ENCODE measurements around the gene LDLRAD4.

The LDLRAD4 gene

DNA sequence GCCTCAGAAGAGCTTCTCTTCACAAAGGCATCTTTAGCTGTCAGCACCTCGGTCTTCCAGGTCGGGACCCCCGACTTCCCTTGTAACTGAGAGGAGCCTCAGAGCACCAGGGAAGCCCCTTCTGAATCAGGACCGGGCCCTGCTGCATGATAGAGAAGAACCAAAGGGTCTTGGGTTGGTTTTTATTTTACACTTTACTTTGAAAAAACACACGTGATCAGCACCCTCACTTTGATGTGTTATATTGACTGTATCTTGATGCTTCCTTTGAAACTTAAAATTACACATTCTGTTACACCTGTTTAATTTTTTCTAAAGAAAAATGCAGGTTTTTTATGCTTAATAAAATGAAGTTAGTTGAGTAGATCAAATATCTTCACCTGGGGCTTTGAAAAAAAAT is 305.5 kb downstream of the LDLRAD4 start:
- H3K23ac ChIP-seq (ENCODE audit: low read depth, low read length, poor library complexity): no peak overlapping the region
- no peak overlapping the region for H2AFZ ChIP-seq (ENCODE audit: low read length)
- no peak overlapping the region for H2BK15ac ChIP-seq (ENCODE audit: low read length)
- no peak overlapping the region for H2BK5ac ChIP-seq (ENCODE audit: low read length)
- no peaks in the 10 kb centered on the region for H3K79me1 ChIP-seq (ENCODE audit: low read depth, low read length)
- no peak overlapping the region for H4K91ac ChIP-seq (ENCODE audit: low read depth, low read length, poor library complexity)
- H3K4me2 ChIP-seq (ENCODE audit: insufficient read depth, low read length, poor library complexity, severe bottlenecking): no peak overlapping the region
- H3K36me3 ChIP-seq (replicated peaks in 1 of 2; ENCODE audit: control insufficient read depth in 2 of 2, insufficient read depth in 2 of 2, low read length in 2 of 2): no peaks in the 10 kb centered on the region
- H3K9ac ChIP-seq (ENCODE audit: low read depth, low read length, poor library complexity): no peak overlapping the region
- no peak overlapping the region for H3K27ac ChIP-seq (replicated peaks; ENCODE audit: low read length)
- no peak for DNase-seq (ENCODE audit: low spot score)
- peak overlapping the region; percentile 29 for H2AK5ac ChIP-seq (ENCODE audit: low read depth, low read length)
- no peaks in the 10 kb centered on the region for H3K9me3 ChIP-seq (replicated peaks in 1 of 2; ENCODE audit: control insufficient read depth in 2 of 2, insufficient read depth in 1 of 2, low read depth in 1 of 2, low read length in 2 of 2)
- H3K4me1 ChIP-seq (ENCODE audit: control insufficient read depth in 2 of 2, insufficient read depth in 1 of 2, low read depth in 1 of 2, low read length in 2 of 2): no peaks in the 10 kb centered on the region
- no peak overlapping the region for H3K4ac ChIP-seq (ENCODE audit: low read length)
- H2BK120ac ChIP-seq (ENCODE audit: low read depth, low read length): no peak overlapping the region
- H3K18ac ChIP-seq (ENCODE audit: low read length): no peak overlapping the region
- no peak overlapping the region for H2BK12ac ChIP-seq (ENCODE audit: low read length)
- H3K27me3 ChIP-seq (ENCODE audit: control insufficient read depth in 3 of 3, insufficient read depth in 3 of 3, low read depth in 1 of 3, low read length in 3 of 3): no peaks in the 10 kb centered on the region
- no peak overlapping the region for H3K4me3 ChIP-seq (ENCODE audit: low read length in 2 of 2)
- no CpG with 5 or more reads among the region's 5 CpGs for WGBS, 2 donors (ENCODE audit: extremely low coverage in 2 of 2, insufficient read length in 2 of 2, insufficient replicate concordance in 1 of 2)
- H4K8ac ChIP-seq (ENCODE audit: low read depth, low read length): no peak overlapping the region
- H3K14ac ChIP-seq (ENCODE audit: low read length): no peak overlapping the region

DNA sequence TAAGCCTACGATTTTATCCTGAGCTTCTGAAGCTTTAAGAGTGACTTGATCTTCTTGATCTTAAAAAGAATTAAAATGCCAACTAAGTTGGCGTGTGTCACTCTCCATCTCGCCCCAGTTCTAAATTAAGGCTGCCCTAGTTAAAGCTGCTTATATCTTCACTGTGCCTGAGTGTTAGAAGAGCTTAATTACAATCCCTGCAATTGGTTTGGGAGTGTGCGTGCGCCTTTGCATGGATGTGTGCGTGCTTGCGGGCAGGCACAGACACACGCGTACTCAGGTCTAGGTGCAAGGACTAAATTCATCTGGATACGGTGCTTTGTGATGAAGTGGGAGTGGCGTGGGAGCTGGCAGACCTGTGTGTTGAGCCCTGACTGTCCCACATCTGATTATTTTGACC is 306.3 kb downstream of the LDLRAD4 start:
- Histone ChIP-seq H3K4me2 (ENCODE audit: insufficient read depth, low read length, poor library complexity, severe bottlenecking) (no peak overlapping the region), H3K18ac (ENCODE audit: low read length) (no peak overlapping the region), H3K27me3 (ENCODE audit: control insufficient read depth in 3 of 3, insufficient read depth in 3 of 3, low read depth in 1 of 3, low read length in 3 of 3) (no peaks in the 10 kb centered on the region), H3K79me1 (ENCODE audit: low read depth, low read length) (no peaks in the 10 kb centered on the region), H3K23ac (ENCODE audit: low read depth, low read length, poor library complexity) (no peak overlapping the region), H2BK15ac (ENCODE audit: low read length) (no peak overlapping the region), H3K27ac (replicated peaks; ENCODE audit: low read length) (no peak overlapping the region), H2BK120ac (ENCODE audit: low read depth, low read length) (no peak overlapping the region), H3K9ac (ENCODE audit: low read depth, low read length, poor library complexity) (no peak overlapping the region), H3K4me3 (ENCODE audit: low read length in 2 of 2) (no peak overlapping the region), H4K91ac (ENCODE audit: low read depth, low read length, poor library complexity) (no peak overlapping the region), H2AK5ac (ENCODE audit: low read depth, low read length) (no peak overlapping the region), H2BK5ac (ENCODE audit: low read length) (no peak overlapping the region), H3K36me3 (replicated peaks in 1 of 2; ENCODE audit: control insufficient read depth in 2 of 2, insufficient read depth in 2 of 2, low read length in 2 of 2) (no peaks in the 10 kb centered on the region), H4K8ac (ENCODE audit: low read depth, low read length) (no peak overlapping the region), H2BK12ac (ENCODE audit: low read length) (no peak overlapping the region), H3K4ac (ENCODE audit: low read length) (no peak overlapping the region), H2AFZ (ENCODE audit: low read length) (no peak overlapping the region), H3K9me3 (replicated peaks in 1 of 2; ENCODE audit: control insufficient read depth in 2 of 2, insufficient read depth in 1 of 2, low read depth in 1 of 2, low read length in 2 of 2) (no peaks in the 10 kb centered on the region), H3K4me1 (ENCODE audit: control insufficient read depth in 2 of 2, insufficient read depth in 1 of 2, low read depth in 1 of 2, low read length in 2 of 2) (no peaks in the 10 kb centered on the region), H3K14ac (ENCODE audit: low read length) (no peak overlapping the region)
- no CpG with 5 or more reads among the region's 11 CpGs for WGBS, 2 donors (ENCODE audit: extremely low coverage in 2 of 2, insufficient read length in 2 of 2, insufficient replicate concordance in 1 of 2)
- no peak for DNase-seq (ENCODE audit: low spot score)

GRCh38 chr18:13525381-13526029 is 306.9 kb downstream of the LDLRAD4 start:
- H3K14ac ChIP-seq (ENCODE audit: low read length): no peak overlapping the region
- H2BK12ac ChIP-seq (ENCODE audit: low read length): no peak overlapping the region
- H3K79me1 ChIP-seq (ENCODE audit: low read depth, low read length): no peaks in the 10 kb centered on the region
- no peak overlapping the region for H2AK5ac ChIP-seq (ENCODE audit: low read depth, low read length)
- no peaks in the 10 kb centered on the region for H3K27me3 ChIP-seq (ENCODE audit: control insufficient read depth in 3 of 3, insufficient read depth in 3 of 3, low read depth in 1 of 3, low read length in 3 of 3)
- no peak overlapping the region for H3K27ac ChIP-seq (replicated peaks; ENCODE audit: low read length)
- no peak overlapping the region for H3K18ac ChIP-seq (ENCODE audit: low read length)
- H3K4ac ChIP-seq (ENCODE audit: low read length): no peak overlapping the region
- no peak overlapping the region for H4K91ac ChIP-seq (ENCODE audit: low read depth, low read length, poor library complexity)
- H2BK120ac ChIP-seq (ENCODE audit: low read depth, low read length): no peak overlapping the region
- no peak overlapping the region for H3K23ac ChIP-seq (ENCODE audit: low read depth, low read length, poor library complexity)
- no peaks in the 10 kb centered on the region for H3K4me1 ChIP-seq (ENCODE audit: control insufficient read depth in 2 of 2, insufficient read depth in 1 of 2, low read depth in 1 of 2, low read length in 2 of 2)
- H3K36me3 ChIP-seq (replicated peaks in 1 of 2; ENCODE audit: control insufficient read depth in 2 of 2, insufficient read depth in 2 of 2, low read length in 2 of 2): no peaks in the 10 kb centered on the region
- H3K9ac ChIP-seq (ENCODE audit: low read depth, low read length, poor library complexity): no peak overlapping the region
- no peak overlapping the region for H3K4me2 ChIP-seq (ENCODE audit: insufficient read depth, low read length, poor library complexity, severe bottlenecking)
- H2BK5ac ChIP-seq (ENCODE audit: low read length): no peak overlapping the region
- WGBS, 2 donors (ENCODE audit: extremely low coverage in 2 of 2, insufficient read length in 2 of 2, insufficient replicate concordance in 1 of 2): no CpG with 5 or more reads among the region's 14 CpGs
- H4K8ac ChIP-seq (ENCODE audit: low read depth, low read length): no peak overlapping the region
- DNase-seq (ENCODE audit: low spot score): no peak
- H3K9me3 ChIP-seq (replicated peaks in 1 of 2; ENCODE audit: control insufficient read depth in 2 of 2, insufficient read depth in 1 of 2, low read depth in 1 of 2, low read length in 2 of 2): no peaks in the 10 kb centered on the region
- H2BK15ac ChIP-seq (ENCODE audit: low read length): no peak overlapping the region
- peak overlapping the region in 1 of 2 donors; percentile 9 for H3K4me3 ChIP-seq (ENCODE audit: low read length in 2 of 2)
- no peak overlapping the region for H2AFZ ChIP-seq (ENCODE audit: low read length)

DNA sequence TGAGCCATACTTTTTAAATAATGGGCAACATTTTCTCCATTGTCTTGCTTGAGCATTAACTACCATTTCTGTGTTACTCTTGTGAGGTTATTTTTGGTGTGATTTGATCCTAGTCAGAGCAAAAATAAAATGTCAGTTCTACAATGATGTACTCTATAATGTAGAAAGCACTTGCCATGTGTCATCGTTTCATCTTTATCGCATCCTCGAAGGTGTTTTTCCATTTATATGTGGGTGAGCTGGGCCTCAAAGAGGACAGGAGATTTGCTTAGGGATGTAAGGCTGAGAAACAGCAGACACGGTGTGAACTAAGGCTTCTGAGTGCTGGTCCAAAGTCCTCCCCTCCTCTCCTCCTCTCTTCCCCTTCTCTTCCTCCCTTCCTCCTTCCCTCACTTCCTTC is 308.0 kb downstream of the LDLRAD4 start:
- Histone ChIP-seq H3K79me1 (ENCODE audit: low read depth, low read length) (no peaks in the 10 kb centered on the region), H3K4ac (ENCODE audit: low read length) (no peak overlapping the region), H3K4me1 (ENCODE audit: control insufficient read depth in 2 of 2, insufficient read depth in 1 of 2, low read depth in 1 of 2, low read length in 2 of 2) (no peaks in the 10 kb centered on the region), H3K9ac (ENCODE audit: low read depth, low read length, poor library complexity) (no peak overlapping the region), H3K23ac (ENCODE audit: low read depth, low read length, poor library complexity) (no peak overlapping the region), H3K4me2 (ENCODE audit: insufficient read depth, low read length, poor library complexity, severe bottlenecking) (no peak overlapping the region), H3K9me3 (replicated peaks in 1 of 2; ENCODE audit: control insufficient read depth in 2 of 2, insufficient read depth in 1 of 2, low read depth in 1 of 2, low read length in 2 of 2) (no peaks in the 10 kb centered on the region), H3K4me3 (ENCODE audit: low read length in 2 of 2) (no peak overlapping the region), H4K8ac (ENCODE audit: low read depth, low read length) (no peak overlapping the region), H3K18ac (ENCODE audit: low read length) (no peak overlapping the region), H2BK12ac (ENCODE audit: low read length) (no peak overlapping the region), H3K36me3 (replicated peaks in 1 of 2; ENCODE audit: control insufficient read depth in 2 of 2, insufficient read depth in 2 of 2, low read length in 2 of 2) (no peaks in the 10 kb centered on the region), H2BK15ac (ENCODE audit: low read length) (no peak overlapping the region), H3K27me3 (ENCODE audit: control insufficient read depth in 3 of 3, insufficient read depth in 3 of 3, low read depth in 1 of 3, low read length in 3 of 3) (no peaks in the 10 kb centered on the region), H2AFZ (ENCODE audit: low read length) (no peak overlapping the region), H2BK120ac (ENCODE audit: low read depth, low read length) (no peak overlapping the region), H3K14ac (ENCODE audit: low read length) (no peak overlapping the region), H3K27ac (replicated peaks; ENCODE audit: low read length) (no peak overlapping the region), H2BK5ac (ENCODE audit: low read length) (no peak overlapping the region), H2AK5ac (ENCODE audit: low read depth, low read length) (no peak overlapping the region), H4K91ac (ENCODE audit: low read depth, low read length, poor library complexity) (no peak overlapping the region)
- WGBS, 2 donors (ENCODE audit: extremely low coverage in 2 of 2, insufficient read length in 2 of 2, insufficient replicate concordance in 1 of 2): no CpG with 5 or more reads among the region's 4 CpGs
- DNase-seq (ENCODE audit: low spot score): no peak
